SU-DHL-6 (cell line): Measurements from ENCODE around the gene DOK6.

Experiments used
- H2AFZ ChIP-seq: fragments of 200-600 bp; sonication (generic); 2 replicates; pipeline ENCODE4 v1.6.1; 2014; ENCODE audit warnings: low read depth, mild to moderate bottlenecking, moderate library complexity, mixed read lengths, antibody characterized with exemption, low read length; ENCODE audit not compliant: severe bottlenecking
- H3F3A ChIP-seq: fragments of 200-600 bp; shearing (Covaris generic); 2 replicates; pipeline ENCODE4 v1.6.0; 2016; ENCODE audit warnings: antibody characterized with exemption, mild to moderate bottlenecking; ENCODE audit not compliant: insufficient read depth
- H3K27ac ChIP-seq: fragments of 200-600 bp; sonication (generic); 2 replicates; pipeline ENCODE4 v1.5.1; 2016; ENCODE audit warnings: low read depth, mild to moderate bottlenecking, low read length, moderate library complexity, mixed read lengths
- H3K27me3 ChIP-seq: fragments of 200-600 bp; sonication (generic), shearing (Covaris generic); 2 replicates; pipeline ENCODE4 v1.6.0; 2014; ENCODE audit warnings: mild to moderate bottlenecking, low read length
- H3K36me3 ChIP-seq: fragments of 200-600 bp; sonication (generic); 2 replicates; pipeline ENCODE4 v1.6.1; 2014; ENCODE audit warnings: mild to moderate bottlenecking, low read length, mixed read lengths
- H3K4me2 ChIP-seq: fragments of 300-600, 200-600 bp; shearing (Covaris generic), sonication (generic); 2 replicates; pipeline ENCODE4 v1.6.0; 2014; ENCODE audit warnings: low read length, low read depth, mild to moderate bottlenecking; ENCODE audit not compliant: poor library complexity, severe bottlenecking
- H3K4me3 ChIP-seq: fragments of 200-600 bp; sonication (generic); 2 replicates; pipeline ENCODE4 v1.5.1; 2014; ENCODE audit warnings: antibody characterized with exemption, low read length, mild to moderate bottlenecking, mixed read lengths; ENCODE audit not compliant: insufficient read depth, poor library complexity, severe bottlenecking
- H3K79me2 ChIP-seq: fragments of 200-600 bp; sonication (generic); 2 replicates; pipeline ENCODE4 v1.6.1; 2014; ENCODE audit warnings: mild to moderate bottlenecking, low read length, moderate library complexity; ENCODE audit not compliant: insufficient read depth
- H3K9ac ChIP-seq: fragments of 200-600 bp; sonication (generic); 2 replicates; pipeline ENCODE4 v1.7.0; 2014; ENCODE audit warnings: mild to moderate bottlenecking, low read length
- H3K9me2 ChIP-seq: fragments of 200-600 bp; sonication (generic); replicated peaks from 2 replicates; pipeline ENCODE4 v1.6.1; 2014; ENCODE audit warnings: low read length; ENCODE audit not compliant: insufficient read depth
- H3K9me3 ChIP-seq: fragments of 200-600 bp; sonication (generic); 2 replicates; pipeline ENCODE4 v1.6.1; 2014; ENCODE audit warnings: low read length, mixed read lengths; ENCODE audit not compliant: insufficient read depth
- H4K20me1 ChIP-seq: fragments of 200-600 bp; sonication (generic); 2 replicates; pipeline ENCODE4 v1.6.1; 2014; ENCODE audit warnings: low read depth, mild to moderate bottlenecking, antibody characterized with exemption, low read length, moderate library complexity, mixed read lengths
- EZH2phosphoT487 ChIP-seq: fragments of 200-600 bp; sonication (generic), shearing (Covaris generic); conservative IDR thresholded peaks from 2 replicates; pipeline ENCODE4 v1.6.1; 2018; ENCODE audit warnings: mild to moderate bottlenecking, antibody characterized with exemption, low read length, moderate library complexity, mixed read lengths
- TF ChIP-seq, protein P1 (sequence below): fragments of 200-600 bp; sonication (generic); IDR thresholded peaks from one replicate; pipeline ENCODE4 v1.5.1; 2017; ENCODE audit warnings: antibody characterized with exemption, mild to moderate bottlenecking, low read length, moderate library complexity; ENCODE audit not compliant: insufficient read depth, poor library complexity, severe bottlenecking

The DOK6 gene

DNA sequence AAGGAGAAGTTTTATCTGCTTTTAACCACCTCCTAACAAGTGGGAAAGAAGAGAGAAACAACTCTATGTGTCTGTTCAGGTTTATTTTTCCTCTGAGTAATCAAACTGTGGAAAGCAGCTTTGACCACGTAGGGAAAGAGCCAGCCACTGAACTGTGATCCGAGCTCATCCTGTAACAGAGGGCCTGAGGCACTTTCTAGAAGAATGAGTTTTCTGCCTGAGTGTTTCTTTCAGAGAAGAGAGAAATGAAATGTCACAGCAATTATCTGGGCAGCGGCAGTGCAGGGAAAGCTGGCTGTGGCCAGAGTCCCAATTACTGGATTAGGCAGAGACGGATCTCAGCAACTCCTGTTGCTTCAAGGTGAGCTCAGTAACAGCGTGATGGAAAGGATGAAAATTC is 395.1 kb downstream of the DOK6 start:
- Histone ChIP-seq H3K9ac (no peak overlapping the region), H3K79me2 (no peaks in the 10 kb centered on the region), H3F3A (no peaks in the 10 kb centered on the region), H4K20me1 (no peaks in the 10 kb centered on the region), H2AFZ (no peak overlapping the region), H3K27me3 (no peaks in the 10 kb centered on the region), H3K9me3 (no peaks in the 10 kb centered on the region), H3K9me2 (no peaks in the 10 kb centered on the region), H3K27ac (no peak overlapping the region), H3K4me3 (no peak overlapping the region), H3K4me2 (no peak overlapping the region), H3K36me3 (no peaks in the 10 kb centered on the region)
- TF ChIP-seq EZH2phosphoT487: no peak
- TF ChIP-seq, protein P1, sequence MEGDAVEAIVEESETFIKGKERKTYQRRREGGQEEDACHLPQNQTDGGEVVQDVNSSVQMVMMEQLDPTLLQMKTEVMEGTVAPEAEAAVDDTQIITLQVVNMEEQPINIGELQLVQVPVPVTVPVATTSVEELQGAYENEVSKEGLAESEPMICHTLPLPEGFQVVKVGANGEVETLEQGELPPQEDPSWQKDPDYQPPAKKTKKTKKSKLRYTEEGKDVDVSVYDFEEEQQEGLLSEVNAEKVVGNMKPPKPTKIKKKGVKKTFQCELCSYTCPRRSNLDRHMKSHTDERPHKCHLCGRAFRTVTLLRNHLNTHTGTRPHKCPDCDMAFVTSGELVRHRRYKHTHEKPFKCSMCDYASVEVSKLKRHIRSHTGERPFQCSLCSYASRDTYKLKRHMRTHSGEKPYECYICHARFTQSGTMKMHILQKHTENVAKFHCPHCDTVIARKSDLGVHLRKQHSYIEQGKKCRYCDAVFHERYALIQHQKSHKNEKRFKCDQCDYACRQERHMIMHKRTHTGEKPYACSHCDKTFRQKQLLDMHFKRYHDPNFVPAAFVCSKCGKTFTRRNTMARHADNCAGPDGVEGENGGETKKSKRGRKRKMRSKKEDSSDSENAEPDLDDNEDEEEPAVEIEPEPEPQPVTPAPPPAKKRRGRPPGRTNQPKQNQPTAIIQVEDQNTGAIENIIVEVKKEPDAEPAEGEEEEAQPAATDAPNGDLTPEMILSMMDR: no peak

DNA sequence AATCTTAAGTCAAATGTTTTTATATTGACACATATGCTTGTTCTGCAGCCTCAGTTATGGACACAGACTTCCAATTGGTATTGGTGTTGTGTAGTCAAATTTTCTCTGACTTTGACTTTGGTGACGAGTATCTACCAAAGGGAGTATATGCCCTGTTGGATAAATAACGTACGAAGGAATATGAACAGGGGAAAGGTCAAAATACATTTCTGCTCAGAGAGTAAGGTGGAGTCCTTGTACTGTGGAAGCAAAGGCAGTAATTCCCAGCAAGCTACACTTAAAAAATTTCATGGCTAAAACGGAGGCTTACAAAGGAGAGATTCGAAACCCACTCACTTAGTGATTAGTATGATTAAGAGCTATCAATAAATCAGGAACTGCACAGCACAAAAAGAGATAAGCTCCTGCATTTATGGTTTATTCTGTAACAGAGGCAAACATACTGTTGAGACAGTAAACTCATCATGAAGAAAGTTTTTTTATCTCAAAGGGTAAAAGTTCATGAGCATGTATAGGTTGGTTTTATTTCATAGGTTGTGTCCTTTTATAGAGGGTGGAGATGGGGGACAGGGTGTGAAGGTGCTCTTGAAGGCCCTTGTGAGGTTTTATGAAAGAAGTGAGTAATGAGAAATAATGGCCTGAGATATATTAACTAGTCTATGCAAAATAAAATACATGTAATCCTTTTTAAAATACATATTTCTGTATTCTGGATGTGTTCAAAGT is 404.3 kb downstream of the DOK6 start:
- no peak overlapping the region for H3K27ac ChIP-seq
- TF ChIP-seq, protein P1: no peak
- no peaks in the 10 kb centered on the region for H3K79me2 ChIP-seq
- no peaks in the 10 kb centered on the region for H3K27me3 ChIP-seq
- H2AFZ ChIP-seq: no peak overlapping the region
- H3K4me2 ChIP-seq: no peak overlapping the region
- H4K20me1 ChIP-seq: no peaks in the 10 kb centered on the region
- no peaks in the 10 kb centered on the region for H3K9me3 ChIP-seq
- no peaks in the 10 kb centered on the region for H3K36me3 ChIP-seq
- H3F3A ChIP-seq: no peaks in the 10 kb centered on the region
- 0 out of 2 replicates have a peak, but pooled peaks cover 3% of the 10 kb centered on the region for H3K9me2 ChIP-seq
- no peak overlapping the region for H3K9ac ChIP-seq
- H3K4me3 ChIP-seq: no peak overlapping the region

DNA sequence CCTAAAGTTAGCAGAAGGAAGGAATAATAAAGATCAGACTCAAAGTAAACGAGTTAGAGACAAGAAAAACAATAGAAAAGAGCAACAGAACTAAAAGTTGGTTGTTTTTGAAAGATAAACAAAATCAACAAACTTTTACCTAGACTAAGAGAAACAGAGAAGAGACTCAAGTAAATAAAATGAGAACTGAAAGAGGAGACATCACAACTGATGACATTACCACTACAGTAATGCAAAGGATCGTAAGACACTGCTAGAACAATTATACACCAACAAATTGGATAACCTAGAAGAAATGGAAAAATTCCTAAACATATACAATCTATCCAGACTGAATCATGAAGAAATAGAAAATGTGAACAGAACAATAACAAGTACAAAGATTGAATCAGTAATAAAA is 407.7 kb downstream of the DOK6 start:
- Histone ChIP-seq H3K9me3 (no peaks in the 10 kb centered on the region), H3K9me2 (no peaks in the 10 kb centered on the region), H3K4me3 (no peak overlapping the region), H2AFZ (no peak overlapping the region), H3K27ac (no peak overlapping the region), H4K20me1 (no peaks in the 10 kb centered on the region), H3K4me2 (no peak overlapping the region), H3K27me3 (no peaks in the 10 kb centered on the region), H3F3A (no peaks in the 10 kb centered on the region), H3K36me3 (no peaks in the 10 kb centered on the region), H3K9ac (no peak overlapping the region), H3K79me2 (no peaks in the 10 kb centered on the region)
- TF ChIP-seq, protein P1: no peak
- no peak for TF ChIP-seq EZH2phosphoT487
